Mucosa of gallbladder (tissue), 1 donor: ENCODE data around the gene ZBTB5. TPM values are rescaled to one million over a fixed set of nuclear protein-coding genes. Genes with fewer than 3 reads are reported as not detected.
A peak's percentile ranks its signal among the peaks of the same experiment; 100 is the strongest.
"Not testable (repeated sequence)": the region's sequence is repeated elsewhere in the genome, so short reads cannot be mapped to it uniquely, and the experiment has no call there.

Experiments
- DNase-seq: peaks from one replicate; pipeline ENCODE4 v3.0.0-alpha.2; 2020; ENCODE audit warnings: low spot score
- total RNA-seq: library from RNA; stranded (reverse); gene quantifications from one replicate; pipeline ENCODE4 v1.2.1, GENCODE V29; 2021
- donor health status: DM: no; HTN: no; CAD: no.

The ZBTB5 gene
- total RNA-seq, 1 donor from 2014 or later, result 12.1 TPM

- no peak for DNase-seq
Measured at GRCh38 chr9:37486616-37487548, 21.6 kb upstream of the ZBTB5 start.

GRCh38 chr9:37486256-37486615, 21.0 kb upstream of the ZBTB5 start:
- no peak for DNase-seq

- DNase-seq, result peak; percentile 96
Measured at GRCh38 chr9:37485389-37486255, 20.4 kb upstream of the ZBTB5 start, which contains the start of gene POLR1E. Gene POLR1E, plus strand, starts transcription at chr9:37485948. Its CDS starts 100 bp downstream, at chr9:37486048.

- no peak for DNase-seq
Measured at GRCh38 chr9:37480759-37481158, 15.5 kb upstream of the ZBTB5 start.

GRCh38 chr9:37477987-37478619, 12.9 kb upstream of the ZBTB5 start:
- not testable (repeated sequence) for DNase-seq

GRCh38 chr9:37477443-37477842, 12.2 kb upstream of the ZBTB5 start:
- DNase-seq, result not testable (repeated sequence)

GRCh38 chr9:37476930-37477329, 11.7 kb upstream of the ZBTB5 start:
- DNase-seq, result no peak

- no peak for DNase-seq
Measured at GRCh38 chr9:37474438-37474837, 9.2 kb upstream of the ZBTB5 start.

- not testable (repeated sequence) for DNase-seq
Measured at GRCh38 chr9:37473982-37474381, 8.7 kb upstream of the ZBTB5 start.

- DNase-seq, result peak; percentile 42
Measured at GRCh38 chr9:37471942-37472684, 6.9 kb upstream of the ZBTB5 start.

GRCh38 chr9:37468620-37469019, 3.4 kb upstream of the ZBTB5 start:
- no peak for DNase-seq

- not testable (repeated sequence) for DNase-seq
Measured at GRCh38 chr9:37467530-37467929, 2.3 kb upstream of the ZBTB5 start.

GRCh38 chr9:37466037-37466709, 923 bp upstream of the ZBTB5 start:
- DNase-seq, result peak; percentile 59

- peak; percentile 47 for DNase-seq
Measured at GRCh38 chr9:37464426-37465248, 613 bp downstream of the ZBTB5 start.

GRCh38 chr9:37464006-37464405, 1.2 kb downstream of the ZBTB5 start:
- no peak for DNase-seq

GRCh38 chr9:37456817-37457216, 8.4 kb downstream of the ZBTB5 start:
- no peak for DNase-seq

GRCh38 chr9:37455884-37456647, 9.2 kb downstream of the ZBTB5 start:
- DNase-seq, result no peak

GRCh38 chr9:37454238-37454637, 11.0 kb downstream of the ZBTB5 start:
- DNase-seq, result no peak

- DNase-seq, result no peak
Measured at GRCh38 chr9:37453827-37454226, 11.4 kb downstream of the ZBTB5 start.
